Activated CD8-positive, alpha-beta memory T cell treated with anti-CD3 and anti-CD28 coated beads for 24 hours (primary cell): Measurements from ENCODE around the gene GPR3.

Experiments
- DNase-seq: peaks from one replicate; pipeline ENCODE4 v3.0.0-alpha.2; 2020

The GPR3 gene, protein sequence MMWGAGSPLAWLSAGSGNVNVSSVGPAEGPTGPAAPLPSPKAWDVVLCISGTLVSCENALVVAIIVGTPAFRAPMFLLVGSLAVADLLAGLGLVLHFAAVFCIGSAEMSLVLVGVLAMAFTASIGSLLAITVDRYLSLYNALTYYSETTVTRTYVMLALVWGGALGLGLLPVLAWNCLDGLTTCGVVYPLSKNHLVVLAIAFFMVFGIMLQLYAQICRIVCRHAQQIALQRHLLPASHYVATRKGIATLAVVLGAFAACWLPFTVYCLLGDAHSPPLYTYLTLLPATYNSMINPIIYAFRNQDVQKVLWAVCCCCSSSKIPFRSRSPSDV

DNA sequence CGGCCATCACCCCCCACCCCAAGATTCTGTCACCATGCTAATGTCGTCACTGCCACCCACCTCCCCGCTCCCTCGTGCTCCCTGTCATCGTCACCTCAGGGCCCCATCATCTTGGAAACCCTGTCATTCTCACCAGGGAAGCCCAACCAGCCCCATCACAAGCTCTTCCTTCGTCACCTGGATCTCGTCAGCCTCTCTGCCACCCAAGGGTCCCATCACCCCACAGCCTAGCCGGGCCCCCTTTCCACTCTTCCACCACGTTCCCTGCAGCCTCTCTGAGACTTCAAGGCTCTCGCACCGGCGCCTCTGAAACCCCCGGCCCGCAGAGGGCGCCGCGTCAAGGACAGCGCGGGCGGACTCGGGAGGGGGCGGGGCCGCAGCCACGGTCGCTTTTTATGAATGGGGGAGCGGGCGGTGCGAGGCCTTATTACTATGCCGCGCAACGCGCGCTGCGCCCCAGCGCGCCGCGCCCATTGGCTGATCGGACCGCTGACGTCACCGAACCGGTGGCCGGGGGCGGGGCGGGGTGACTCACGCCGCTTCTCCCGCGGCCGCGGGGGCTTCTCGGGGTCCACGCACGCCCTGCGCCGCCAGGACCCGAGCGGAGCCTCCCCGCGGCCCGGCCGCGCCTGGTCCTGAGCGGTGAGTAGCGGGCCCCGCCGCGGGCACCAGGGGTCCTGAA is at the start of gene GPR3:
GPR3 (plus strand) TSS at position 527 of the 682 bp plus-strand sequence. CDS start 1,177 bp downstream, outside the sequence.
- peak; percentile 98 for DNase-seq

DNA sequence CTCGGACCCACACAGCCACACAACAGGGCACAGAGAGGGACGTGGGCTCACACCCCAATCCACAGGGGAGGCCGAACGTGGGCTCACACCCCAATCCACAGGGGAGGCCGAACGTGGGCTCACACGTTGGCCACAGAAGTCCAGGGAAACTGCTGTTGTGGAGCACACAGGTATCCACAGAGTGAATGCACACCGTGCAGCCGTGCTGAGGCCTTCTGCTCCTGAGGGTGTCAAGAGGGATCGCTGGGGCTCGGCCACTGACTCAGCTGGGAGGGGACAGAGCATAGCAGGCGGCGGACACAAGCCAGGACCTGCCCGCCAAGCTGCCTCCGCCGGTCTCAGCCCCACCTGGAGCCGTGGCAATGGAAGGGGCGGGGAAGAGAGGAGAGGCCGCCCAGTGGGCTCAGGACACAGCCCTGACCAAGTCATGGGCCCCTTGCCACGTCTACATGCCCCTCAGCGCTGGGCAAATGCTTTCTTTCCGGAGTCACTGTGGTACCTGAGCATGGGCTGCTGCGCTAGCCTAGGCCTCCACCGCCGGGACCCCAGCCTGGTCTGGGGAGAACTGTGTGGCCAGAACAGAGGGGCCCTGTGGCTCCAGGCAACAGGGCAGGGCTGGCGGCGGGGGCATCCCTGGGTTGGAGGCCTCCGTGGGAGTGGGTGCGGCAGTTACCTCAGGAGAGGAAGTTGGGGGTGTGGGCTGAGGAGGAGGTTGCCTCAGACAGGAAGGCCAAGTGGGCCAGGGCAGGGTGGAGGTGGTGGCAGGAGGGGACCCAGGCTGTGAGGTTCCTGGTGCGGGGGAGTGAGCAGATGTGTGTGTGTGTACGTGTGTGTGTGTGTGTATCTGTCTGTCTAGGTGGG is 49.4 kb upstream of the GPR3 start:
- DNase-seq, result peak; percentile 83

DNA sequence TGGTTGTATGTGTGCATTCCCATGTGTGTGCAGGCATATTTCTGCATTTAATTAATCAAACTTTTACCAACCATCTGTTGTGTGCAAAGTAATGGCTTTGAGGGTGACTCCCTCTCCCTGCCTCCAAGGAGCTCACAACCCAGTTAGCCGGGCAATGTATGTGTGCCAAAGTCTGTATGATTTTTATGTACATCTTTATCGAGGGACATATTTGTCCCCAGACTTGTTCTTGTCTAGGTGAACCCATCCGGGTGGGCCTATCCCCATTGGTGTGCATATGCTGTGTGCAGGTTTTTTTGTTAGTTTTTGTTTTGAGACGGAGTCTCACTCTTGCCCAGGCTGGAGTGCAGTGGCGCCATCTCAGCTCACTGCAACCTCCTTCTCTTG is 48.8 kb upstream of the GPR3 start:
- DNase-seq, result no peak

GRCh38 chr1:27345272-27345671 is 47.1 kb upstream of the GPR3 start:
- DNase-seq, result no peak

DNA sequence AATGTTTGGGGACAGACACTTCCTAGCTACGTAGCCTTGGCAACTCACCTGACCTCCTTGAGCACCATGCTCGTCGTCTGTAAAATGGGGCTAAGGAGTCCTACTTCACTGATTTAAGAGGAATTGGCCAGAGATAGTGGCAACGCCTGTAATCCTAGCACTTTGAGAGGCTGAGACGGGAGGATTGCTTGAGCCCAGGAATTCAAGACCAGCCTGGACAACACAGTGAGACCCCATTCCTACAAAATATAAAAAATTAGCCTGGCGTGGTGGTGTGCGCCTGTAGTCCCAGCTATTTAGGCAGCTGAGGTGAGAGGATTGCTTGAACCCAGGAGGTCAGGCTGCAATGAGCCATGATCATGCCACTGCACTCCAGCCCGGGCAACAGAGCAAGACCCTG is 46.1 kb upstream of the GPR3 start:
- DNase-seq, result no peak

GRCh38 chr1:27346991-27347624 is 45.3 kb upstream of the GPR3 start:
- DNase-seq, result no peak

DNA sequence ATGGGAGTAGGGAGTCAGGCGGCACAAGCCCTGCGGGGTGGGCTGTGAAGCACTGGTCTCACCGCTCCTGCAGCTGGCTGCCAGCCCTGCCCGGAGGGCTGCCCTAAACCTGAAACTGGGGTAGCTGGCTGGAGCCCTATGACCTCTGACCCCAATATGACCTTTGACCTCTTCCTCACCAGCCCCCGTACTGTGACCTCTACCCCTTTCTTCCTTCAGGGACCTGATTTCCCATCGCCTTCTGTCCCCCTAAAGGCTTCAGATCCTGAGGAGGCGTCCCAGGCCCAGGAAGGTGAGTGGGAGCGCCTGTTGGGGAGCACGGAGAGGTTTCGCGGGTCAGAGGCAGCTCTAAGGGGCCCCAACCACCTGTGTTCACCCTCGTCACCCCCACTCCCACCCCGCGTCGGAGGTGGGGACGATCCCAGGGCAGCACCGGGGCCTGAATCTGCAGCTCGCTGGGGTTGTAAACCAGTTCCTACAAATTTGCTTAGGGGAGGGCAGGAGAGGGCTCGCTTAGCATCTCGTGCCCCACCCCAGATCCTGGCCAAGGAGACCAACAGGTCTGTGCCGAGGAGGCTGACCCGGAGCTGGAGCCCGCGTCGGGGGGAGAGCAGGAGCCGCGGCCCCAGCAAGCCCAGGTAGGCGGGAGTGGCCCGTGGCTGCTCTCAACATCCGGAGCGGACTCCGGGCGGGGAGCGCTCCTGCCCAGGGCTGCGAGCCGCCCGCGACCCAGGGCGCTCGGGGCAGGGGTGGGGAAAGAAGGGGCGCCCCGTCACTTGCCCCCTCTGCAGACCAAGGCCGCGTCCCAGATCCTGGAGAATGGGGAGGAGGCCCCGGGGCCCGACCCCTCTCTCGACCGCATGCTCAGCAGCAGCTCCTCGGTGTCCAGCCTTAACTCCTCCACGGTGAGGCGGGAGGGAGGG is 43.3 kb upstream of the GPR3 start:
- peak; percentile 76 for DNase-seq

DNA sequence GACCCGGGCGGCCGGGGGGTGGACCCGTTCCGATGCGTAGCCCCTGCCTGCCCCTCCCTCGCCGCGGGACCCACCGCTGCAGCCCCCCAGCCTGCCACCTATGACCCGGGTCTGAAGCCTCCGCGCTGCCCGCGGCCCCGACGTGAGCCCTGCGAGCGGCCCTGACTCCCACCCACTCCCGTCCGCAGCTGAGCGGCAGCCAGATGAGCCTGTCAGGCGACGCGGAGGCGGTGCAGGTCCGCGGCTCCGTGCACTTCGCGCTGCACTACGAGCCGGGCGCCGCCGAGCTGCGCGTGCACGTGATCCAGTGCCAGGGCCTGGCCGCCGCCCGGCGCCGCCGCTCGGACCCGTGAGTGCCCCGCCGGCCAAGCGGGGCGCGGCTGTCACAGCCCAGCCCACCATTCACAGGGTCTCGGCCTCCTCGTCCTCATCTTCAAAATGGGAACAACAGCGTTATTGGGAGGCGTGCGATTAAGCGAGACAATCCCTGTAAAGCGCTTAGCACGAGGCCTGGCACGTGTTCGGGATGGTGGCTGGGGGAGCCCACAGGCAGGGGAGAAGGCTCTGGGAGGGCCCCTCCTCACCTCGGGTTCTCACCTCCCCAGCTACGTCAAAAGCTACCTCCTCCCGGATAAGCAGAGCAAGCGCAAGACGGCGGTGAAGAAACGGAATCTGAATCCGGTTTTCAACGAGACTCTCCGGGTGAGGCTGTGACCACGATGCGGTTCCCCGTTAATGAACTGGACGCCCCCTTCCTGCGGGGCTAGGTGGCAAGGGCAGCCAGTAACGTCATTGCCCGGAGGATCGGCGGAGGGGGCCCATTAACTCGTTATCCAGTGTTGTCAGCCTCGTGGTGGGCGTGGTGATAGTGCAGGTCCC is 42.4 kb upstream of the GPR3 start:
- no peak for DNase-seq

DNA sequence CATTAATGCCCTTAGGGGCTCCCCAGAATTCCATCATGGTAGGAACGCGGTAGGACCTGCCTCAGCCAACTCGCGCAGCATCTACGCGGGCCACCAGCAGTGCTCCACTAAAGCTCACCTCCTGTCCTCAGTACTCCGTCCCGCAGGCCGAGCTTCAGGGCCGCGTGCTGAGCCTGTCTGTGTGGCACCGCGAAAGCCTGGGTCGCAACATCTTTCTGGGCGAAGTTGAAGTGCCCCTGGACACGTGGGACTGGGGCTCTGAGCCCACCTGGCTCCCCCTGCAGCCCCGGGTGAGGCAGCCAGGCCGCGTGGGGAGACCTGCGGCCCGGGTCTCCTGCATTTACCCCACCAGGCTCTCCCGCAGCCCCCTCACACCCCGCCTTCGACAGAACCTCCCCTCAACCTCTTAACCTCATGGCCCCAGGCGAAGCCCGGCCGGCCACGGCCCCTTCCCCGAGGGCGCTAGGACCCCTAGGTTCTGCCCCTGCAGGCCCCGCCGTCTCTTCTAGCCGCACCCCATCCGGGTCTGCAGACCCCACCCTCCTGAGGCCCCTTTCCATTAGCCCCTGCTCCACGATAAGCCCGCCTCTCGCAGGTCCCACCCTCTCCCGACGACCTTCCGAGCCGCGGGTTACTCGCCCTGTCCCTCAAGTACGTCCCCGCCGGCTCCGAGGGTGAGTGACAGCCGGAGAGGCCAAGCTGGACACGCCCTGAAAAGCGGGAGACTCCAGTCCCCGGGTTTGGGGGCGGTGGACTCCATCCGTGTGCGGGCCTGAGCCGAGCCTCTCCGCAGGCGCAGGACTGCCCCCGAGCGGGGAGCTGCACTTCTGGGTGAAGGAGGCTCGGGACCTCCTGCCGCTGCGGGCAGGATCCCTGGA is 41.5 kb upstream of the GPR3 start:
- DNase-seq, result no peak

- no peak for DNase-seq
These were observed 40.8 kb upstream of the GPR3 start for GRCh38 chr1:27351541-27352107.

GRCh38 chr1:27353166-27353565 is 39.3 kb upstream of the GPR3 start:
- DNase-seq, result no peak

DNA sequence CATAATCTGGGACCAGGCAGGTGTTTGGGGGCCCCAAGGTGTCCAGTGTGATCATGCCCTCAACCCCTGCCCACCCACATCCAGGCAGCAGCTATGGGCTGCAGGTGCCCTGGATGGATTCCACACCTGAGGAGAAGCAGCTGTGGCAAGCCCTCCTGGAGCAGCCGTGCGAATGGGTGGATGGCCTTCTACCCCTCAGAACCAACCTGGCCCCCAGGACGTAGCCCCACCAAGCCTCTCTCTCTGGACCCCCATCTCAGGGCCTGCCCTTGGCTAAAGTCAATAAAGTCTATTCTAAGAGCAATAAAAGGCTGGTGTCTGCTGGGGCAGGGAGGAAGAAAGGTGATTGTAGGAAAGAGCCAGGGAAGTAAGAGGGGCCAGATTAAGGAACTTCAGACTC is 38.8 kb upstream of the GPR3 start:
- DNase-seq, result no peak

GRCh38 chr1:27355683-27356082 is 36.7 kb upstream of the GPR3 start:
- DNase-seq, result no peak

DNA sequence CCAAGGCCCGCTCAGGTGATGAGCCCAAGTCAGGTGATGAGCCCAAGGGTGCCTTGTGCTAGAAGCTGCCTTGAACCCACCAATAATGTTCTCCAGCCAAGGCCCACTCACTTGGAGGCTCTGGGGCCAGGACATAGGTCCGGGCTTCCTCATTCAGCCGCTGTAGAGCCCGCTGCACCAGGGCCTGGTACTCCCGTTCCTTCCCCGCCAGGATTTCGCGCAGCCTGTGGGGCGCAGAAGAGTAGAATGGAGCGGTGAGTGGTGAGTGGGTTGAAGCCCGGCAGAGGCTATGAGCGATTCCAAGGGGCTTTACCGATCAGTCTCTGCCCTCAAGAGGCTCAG is 36.2 kb upstream of the GPR3 start:
- DNase-seq, result no peak

- DNase-seq, result peak; percentile 67
These were observed 35.7 kb upstream of the GPR3 start for GRCh38 chr1:27356619-27357280.

GRCh38 chr1:27357281-27358037 is 35.0 kb upstream of the GPR3 start:
- peak; percentile 94 for DNase-seq

GRCh38 chr1:27358038-27358927 is 34.1 kb upstream of the GPR3 start:
- DNase-seq, result no peak
